Measurements from ENCODE around the gene APOL1. TPM values are rescaled to one million over a fixed set of nuclear protein-coding genes. Genes with fewer than 3 reads are reported as not detected.
"Not testable (repeated sequence)": the region's sequence is repeated elsewhere in the genome, so short reads cannot be mapped to it uniquely, and the experiment has no call there.

APOL1 gene
- total RNA-seq, 1 donor from 2014 or later, result 99.8 TPM

- no peak for DNase-seq (ENCODE audit: low spot score)
- no peak for ATAC-seq
Observed at GRCh38 chr22:36224245-36224644, 28.7 kb upstream of the APOL1 start.

GRCh38 chr22:36225333-36225922, 27.5 kb upstream of the APOL1 start:
- ATAC-seq (no peak), DNase-seq (ENCODE audit: low spot score) (no peak)

GRCh38 chr22:36226189-36226588, 26.7 kb upstream of the APOL1 start:
- no peak for DNase-seq (ENCODE audit: low spot score)
- no peak for ATAC-seq

- no peak for ATAC-seq
- no peak for DNase-seq (ENCODE audit: low spot score)
Observed at GRCh38 chr22:36227396-36227795, 25.5 kb upstream of the APOL1 start.

- peak; percentile 5 for ATAC-seq
Observed at GRCh38 chr22:36227806-36228205, 25.1 kb upstream of the APOL1 start.

GRCh38 chr22:36228369-36228768, 24.6 kb upstream of the APOL1 start:
- not testable (repeated sequence) for ATAC-seq; DNase-seq (ENCODE audit: low spot score)

More at GRCh38 chr22:36227806-36228205, 25.1 kb upstream of the APOL1 start:
- no peak for DNase-seq (ENCODE audit: low spot score)

- DNase-seq (ENCODE audit: low spot score) (no peak), ATAC-seq (no peak)
Observed at GRCh38 chr22:36228944-36229343, 24.0 kb upstream of the APOL1 start.

- DNase-seq (ENCODE audit: low spot score), result not testable (repeated sequence)
- peak; percentile 70 for ATAC-seq
Observed at GRCh38 chr22:36229649-36230048, 23.3 kb upstream of the APOL1 start.

- ATAC-seq; DNase-seq (ENCODE audit: low spot score): not testable (repeated sequence)
Observed at GRCh38 chr22:36231051-36231450, 21.9 kb upstream of the APOL1 start.

- no peak for DNase-seq (ENCODE audit: low spot score)
- ATAC-seq, result no peak
Observed at GRCh38 chr22:36232715-36233401, 20.1 kb upstream of the APOL1 start.

GRCh38 chr22:36233796-36234195, 19.1 kb upstream of the APOL1 start:
- no peak for DNase-seq (ENCODE audit: low spot score)

GRCh38 chr22:36234213-36234612, 18.7 kb upstream of the APOL1 start:
- no peak for DNase-seq (ENCODE audit: low spot score)
- no peak for ATAC-seq

More at GRCh38 chr22:36233796-36234195, 19.1 kb upstream of the APOL1 start:
- no peak for ATAC-seq

- ATAC-seq (no peak), DNase-seq (ENCODE audit: low spot score) (no peak)
Observed at GRCh38 chr22:36234919-36235318, 18.0 kb upstream of the APOL1 start.

- DNase-seq (ENCODE audit: low spot score) (no peak), ATAC-seq (no peak)
Observed at GRCh38 chr22:36235585-36235984, 17.3 kb upstream of the APOL1 start.

- no peak for ATAC-seq
- DNase-seq (ENCODE audit: low spot score), result no peak
Observed at GRCh38 chr22:36236388-36237319, 16.3 kb upstream of the APOL1 start.

GRCh38 chr22:36237462-36238372, 15.2 kb upstream of the APOL1 start:
- DNase-seq (ENCODE audit: low spot score) (peak; percentile 76), ATAC-seq (peak; percentile 72)

- ATAC-seq (peak; percentile 49), DNase-seq (ENCODE audit: low spot score) (no peak)
Observed at GRCh38 chr22:36238373-36239149, 14.4 kb upstream of the APOL1 start.

GRCh38 chr22:36239150-36239400, 13.9 kb upstream of the APOL1 start:
- peak; percentile 19 for ATAC-seq
- no peak for DNase-seq (ENCODE audit: low spot score)

- ATAC-seq (peak; percentile 92), DNase-seq (ENCODE audit: low spot score) (peak; percentile 88)
Observed at GRCh38 chr22:36239401-36240171, 13.3 kb upstream of the APOL1 start, which contains the start of gene APOL2. APOL2 (minus strand) TSS chr22:36239527; CDS start chr22:36233162, 6,365 bp downstream.

Data from left lobe of liver (tissue), 2 donors.